ENCODE measurements around the gene CEMIP. TPM values are rescaled to one million over a fixed set of nuclear protein-coding genes. Genes with fewer than 3 reads are reported as not detected.

Gene CEMIP
- polyA plus RNA-seq, 1 donor (not counting 4 experiments of a cell fraction or from before 2014, with no cell fraction given), result 2.3 TPM

GRCh38 chr15:80820092-80820491 lies 40.9 kb downstream of the CEMIP start:
- DNase-seq (ENCODE audit: low read depth, low spot score) (no peak), FAIRE-seq (no peak)
- Histone ChIP-seq H3K36me3 (ENCODE audit: control insufficient read depth in 2 of 2, extremely low read depth in 1 of 2, insufficient read depth in 2 of 2, low read length in 2 of 2) (no peaks in the 10 kb centered on the region), H3K79me2 (ENCODE audit: control insufficient read depth, insufficient read depth, low read length) (no peaks in the 10 kb centered on the region), H3K4me3 (ENCODE audit: control insufficient read depth in 2 of 3, extremely low read depth in 1 of 3, insufficient read depth in 2 of 3, low read depth in 1 of 3, low read length in 3 of 3) (no peak overlapping the region), H3K9me1 (ENCODE audit: control insufficient read depth, extremely low read depth, insufficient read depth, low read length) (no peaks in the 10 kb centered on the region), H3K9ac (ENCODE audit: control insufficient read depth, extremely low read depth, insufficient read depth, low read length) (no peak overlapping the region), H3K9me3 (ENCODE audit: control insufficient read depth, low read depth, low read length) (no peaks in the 10 kb centered on the region), H3K27ac (ENCODE audit: control insufficient read depth, insufficient read depth, low read length) (no peak overlapping the region), H4K20me1 (ENCODE audit: control insufficient read depth, extremely low read depth, insufficient read depth, low read length) (no peaks in the 10 kb centered on the region), H3K4me1 (ENCODE audit: control insufficient read depth, extremely low read depth, insufficient read depth, low read length) (no peaks in the 10 kb centered on the region), H2AFZ (ENCODE audit: control insufficient read depth, low read length) (no peak overlapping the region), H3K27me3 (ENCODE audit: control insufficient read depth, extremely low read depth, insufficient read depth, low read length) (no peaks in the 10 kb centered on the region), H3K4me2 (ENCODE audit: control insufficient read depth, extremely low read depth, insufficient read depth, low read depth, low read length) (no peak overlapping the region)
- dilution Hi-C loops (cut with MboI; ENCODE audit: extremely low pct_ligation_motif_present, low sequenced_read_pairs), result no loop called here
- TF ChIP-seq EZH2 (IDR thresholded peaks at IDR 0.05; ENCODE audit: low read length) (no peak), CTCF (optimal IDR thresholded peaks at IDR 0.05 in 1 of 3, IDR thresholded peaks at IDR 0.05 in 1 of 3, conservative IDR thresholded peaks at IDR 0.05 in 1 of 3; ENCODE audit: extremely low read depth in 1 of 3, insufficient read depth in 2 of 3, low read length in 3 of 3) (no peak)

GRCh38 chr15:80822256-80822655 lies 43.1 kb downstream of the CEMIP start:
- Histone ChIP-seq H3K9ac (ENCODE audit: control insufficient read depth, extremely low read depth, insufficient read depth, low read length) (no peak overlapping the region), H3K4me2 (ENCODE audit: control insufficient read depth, extremely low read depth, insufficient read depth, low read depth, low read length) (no peak overlapping the region), H3K79me2 (ENCODE audit: control insufficient read depth, insufficient read depth, low read length) (no peaks in the 10 kb centered on the region), H3K4me3 (ENCODE audit: control insufficient read depth in 2 of 3, extremely low read depth in 1 of 3, insufficient read depth in 2 of 3, low read depth in 1 of 3, low read length in 3 of 3) (no peak overlapping the region), H2AFZ (ENCODE audit: control insufficient read depth, low read length) (no peak overlapping the region), H3K36me3 (ENCODE audit: control insufficient read depth in 2 of 2, extremely low read depth in 1 of 2, insufficient read depth in 2 of 2, low read length in 2 of 2) (no peaks in the 10 kb centered on the region), H4K20me1 (ENCODE audit: control insufficient read depth, extremely low read depth, insufficient read depth, low read length) (no peaks in the 10 kb centered on the region), H3K27ac (ENCODE audit: control insufficient read depth, insufficient read depth, low read length) (no peak overlapping the region), H3K9me3 (ENCODE audit: control insufficient read depth, low read depth, low read length) (no peaks in the 10 kb centered on the region), H3K4me1 (ENCODE audit: control insufficient read depth, extremely low read depth, insufficient read depth, low read length) (no peaks in the 10 kb centered on the region), H3K27me3 (ENCODE audit: control insufficient read depth, extremely low read depth, insufficient read depth, low read length) (no peaks in the 10 kb centered on the region), H3K9me1 (ENCODE audit: control insufficient read depth, extremely low read depth, insufficient read depth, low read length) (no peaks in the 10 kb centered on the region)
- FAIRE-seq (no peak), DNase-seq (ENCODE audit: low read depth, low spot score) (no peak)
- TF ChIP-seq CTCF (optimal IDR thresholded peaks at IDR 0.05 in 1 of 3, IDR thresholded peaks at IDR 0.05 in 1 of 3, conservative IDR thresholded peaks at IDR 0.05 in 1 of 3; ENCODE audit: extremely low read depth in 1 of 3, insufficient read depth in 2 of 3, low read length in 3 of 3) (no peak), EZH2 (IDR thresholded peaks at IDR 0.05; ENCODE audit: low read length) (no peak)
- dilution Hi-C loops (cut with MboI; ENCODE audit: extremely low pct_ligation_motif_present, low sequenced_read_pairs), result no loop called here

All from keratinocyte (primary cell).